GM18505 (cell line): ENCODE measurements around the gene TLR4.

Experiments used
- ATAC-seq: cut with Tn5 transposase; IDR thresholded peaks from one replicate; pipeline ENCODE4 v1.9.1; 2021; ENCODE audit not compliant: unreplicated experiment
- POLR2A ChIP-seq: IDR thresholded peaks from 4 replicates; pipeline ENCODE4 v1.6.1; 2011; ENCODE audit warnings: borderline replicate concordance; ENCODE audit not compliant: insufficient read depth, insufficient read length; ENCODE audit errors: extremely low read depth

The TLR4 gene

GRCh38 chr9:117720987-117721386 is 16.8 kb downstream of the TLR4 start:
- no peak for TF ChIP-seq POLR2A
- ATAC-seq: no peak

- ATAC-seq: no peak
- no peak for TF ChIP-seq POLR2A
Measured at GRCh38 chr9:117722108-117722761, 18.0 kb downstream of the TLR4 start.

- no peak for ATAC-seq
- TF ChIP-seq POLR2A: no peak
Measured at GRCh38 chr9:117723986-117724625, 19.9 kb downstream of the TLR4 start.

GRCh38 chr9:117725426-117725887 is 21.3 kb downstream of the TLR4 start:
- ATAC-seq: no peak
- no peak for TF ChIP-seq POLR2A

- no peak for TF ChIP-seq POLR2A
- no peak for ATAC-seq
Measured at GRCh38 chr9:117729375-117729774, 25.2 kb downstream of the TLR4 start.

- no peak for ATAC-seq
- no peak for TF ChIP-seq POLR2A
Measured at GRCh38 chr9:117732494-117732893, 28.3 kb downstream of the TLR4 start.

- TF ChIP-seq POLR2A: no peak
Measured at GRCh38 chr9:117733465-117733864, 29.3 kb downstream of the TLR4 start.

GRCh38 chr9:117734082-117734481 is 29.9 kb downstream of the TLR4 start:
- no peak for TF ChIP-seq POLR2A
- no peak for ATAC-seq

More at GRCh38 chr9:117733465-117733864, 29.3 kb downstream of the TLR4 start:
- no peak for ATAC-seq

GRCh38 chr9:117734523-117735314 is 30.5 kb downstream of the TLR4 start:
- ATAC-seq: no peak
- TF ChIP-seq POLR2A: no peak

GRCh38 chr9:117737721-117738226 is 33.6 kb downstream of the TLR4 start:
- TF ChIP-seq POLR2A: no peak
- ATAC-seq: no peak

GRCh38 chr9:117739206-117739605 is 35.0 kb downstream of the TLR4 start:
- ATAC-seq: no peak
- TF ChIP-seq POLR2A: no peak

GRCh38 chr9:117739624-117740347 is 35.6 kb downstream of the TLR4 start:
- no peak for TF ChIP-seq POLR2A
- no peak for ATAC-seq

- no peak for ATAC-seq
- no peak for TF ChIP-seq POLR2A
Measured at GRCh38 chr9:117742131-117742530, 37.9 kb downstream of the TLR4 start.
